ENCODE data around the gene LRRC75A.

The LRRC75A gene

GRCh38 chr17:16427020-16427419 lies 65.0 kb downstream of the LRRC75A start:
- DNase-seq (ENCODE audit: low spot score), result no peak
- TF ChIP-seq CTCF (IDR thresholded peaks at IDR 0.05; ENCODE audit: extremely low read depth, missing control alignments), result no peak

GRCh38 chr17:16425698-16426659 lies 66.0 kb downstream of the LRRC75A start:
- TF ChIP-seq CTCF (IDR thresholded peaks at IDR 0.05; ENCODE audit: extremely low read depth, missing control alignments), result no peak
- no peak for DNase-seq (ENCODE audit: low spot score)

GRCh38 chr17:16425202-16425601 lies 66.8 kb downstream of the LRRC75A start:
- TF ChIP-seq CTCF (IDR thresholded peaks at IDR 0.05; ENCODE audit: extremely low read depth, missing control alignments), result no peak
- DNase-seq (ENCODE audit: low spot score), result no peak

GRCh38 chr17:16423226-16423872 lies 68.6 kb downstream of the LRRC75A start:
- no peak for TF ChIP-seq CTCF (IDR thresholded peaks at IDR 0.05; ENCODE audit: extremely low read depth, missing control alignments)
- DNase-seq (ENCODE audit: low spot score), result no peak

GRCh38 chr17:16422416-16422815 lies 69.6 kb downstream of the LRRC75A start:
- no peak for DNase-seq (ENCODE audit: low spot score)
- no peak for TF ChIP-seq CTCF (IDR thresholded peaks at IDR 0.05; ENCODE audit: extremely low read depth, missing control alignments)

- TF ChIP-seq CTCF (IDR thresholded peaks at IDR 0.05; ENCODE audit: extremely low read depth, missing control alignments), result no peak
- DNase-seq (ENCODE audit: low spot score), result no peak
These were observed 72.1 kb downstream of the LRRC75A start for GRCh38 chr17:16419929-16420271.

Measured in GM20000 (cell line).